ENCODE data around the gene IQSEC2. TPM values are rescaled to one million over a fixed set of nuclear protein-coding genes. Genes with fewer than 3 reads are reported as not detected.
A peak's percentile ranks its signal among the peaks of the same experiment; 100 is the strongest.

Gene IQSEC2
- total and polyA plus RNA-seq, 2 of the 8 experiments (the other 6 are each of a cell fraction or from before 2014, with no cell fraction given): 6.1 to 54.9 TPM

GRCh38 chrX:53279296-53280237, 1.8 kb downstream of the IQSEC2 start:
- DNase-seq (ENCODE audit: low read depth in 1 of 2, low spot score in 2 of 2): no peak
- CTCF ChIA-PET (ENCODE audit: partially characterized antibody): interaction anchor here (0.8 to 1.4 kb wide), 5 partner anchors 14 to 60 kb away, joined by 3 to 5 read pairs (median 3); no protein-coding TSS in a partner anchor
- POLR2A ChIA-PET (ENCODE audit: partially characterized antibody): interaction anchor here (1.7 kb wide), 1 partner anchor 10 kb away, joined by 7 read pairs; no protein-coding TSS in a partner anchor

More at GRCh38 chrX:53279296-53280237, 1.8 kb downstream of the IQSEC2 start:
- Histone ChIP-seq H3K79me1 (ENCODE audit: low read depth, low read length) (no peaks in the 10 kb centered on the region), H3K4me3 (ENCODE audit: extremely low read depth in 1 of 4, insufficient read depth in 2 of 4, low read depth in 3 of 4, low read length in 4 of 4) (no peak overlapping the region), H3K79me2 (ENCODE audit: control insufficient read depth in 1 of 2, insufficient read depth in 2 of 2, low read length in 2 of 2) (no peaks in the 10 kb centered on the region), H3K4me2 (ENCODE audit: insufficient read depth in 1 of 2, low read depth in 2 of 2, low read length in 2 of 2) (peak overlapping the region in 1 of 2 experiments; percentile 53; a peak in 2 of 4 replicates), H3K23me2 (ENCODE audit: low read depth, low read length) (peaks cover 2% of the 10 kb centered on the region; the same call in 1 of the 2 replicates), H2AK5ac (ENCODE audit: low read depth, low read length) (no peak overlapping the region), H3K18ac (ENCODE audit: extremely low read depth, low read length) (no peak overlapping the region), H2AFZ (ENCODE audit: low read length) (no peak overlapping the region), H2BK20ac (ENCODE audit: low read length) (no peak overlapping the region), H3K4me1 (replicated peaks in 1 of 4; ENCODE audit: control insufficient read depth in 3 of 4, insufficient read depth in 4 of 4, low read length in 3 of 4) (peaks cover 0 to 13% (median 2%) of the 10 kb centered on the region in 4 experiments; a peak in 5 of 7 replicates), H3K9me3 (ENCODE audit: insufficient read depth in 2 of 2, low read depth in 1 of 2, low read length in 1 of 2) (no peaks in the 10 kb centered on the region), H4K91ac (replicated peaks; ENCODE audit: insufficient read length, low read length) (no peak overlapping the region), H3K27me3 (replicated peaks in 1 of 4; ENCODE audit: control insufficient read depth in 3 of 4, extremely low read depth in 1 of 4, insufficient read depth in 3 of 4, low read length in 3 of 4) (no peaks in the 10 kb centered on the region), H3K4ac (replicated peaks; ENCODE audit: insufficient read length, low read depth, low read length) (no peak overlapping the region), H4K5ac (ENCODE audit: insufficient read length, low read depth, low read length) (no peak overlapping the region), H3K36me3 (ENCODE audit: control insufficient read depth in 2 of 4, insufficient read depth in 4 of 4, low read length in 3 of 4) (no peaks in the 10 kb centered on the region), H2BK15ac (ENCODE audit: low read length) (no peak overlapping the region), H3K27ac (ENCODE audit: low read depth, low read length) (no peak overlapping the region), H2BK5ac (ENCODE audit: low read depth, low read length) (no peak overlapping the region), H4K20me1 (replicated peaks in 1 of 2; ENCODE audit: control insufficient read depth in 1 of 2, insufficient read depth in 2 of 2, low read length in 2 of 2) (no peaks in the 10 kb centered on the region), H3K9ac (replicated peaks in 1 of 4; ENCODE audit: extremely low read depth in 1 of 4, low read depth in 3 of 4, low read length in 3 of 4) (no peak overlapping the region), H3K56ac (replicated peaks; ENCODE audit: insufficient read length, low read depth, low read length) (no peak overlapping the region), H3K23ac (ENCODE audit: insufficient read length) (no peak overlapping the region), H2BK12ac (ENCODE audit: low read depth, low read length) (no peak overlapping the region), H3K14ac (ENCODE audit: insufficient read length) (no peak overlapping the region), H2BK120ac (replicated peaks; ENCODE audit: low read depth, low read length) (no peak overlapping the region), H4K8ac (ENCODE audit: extremely low read depth, insufficient read depth, low read length) (no peak overlapping the region)
- no peak for TF ChIP-seq SUZ12 (IDR thresholded peaks at IDR 0.05; ENCODE audit: low read length)
- TF ChIP-seq CREB1 (IDR thresholded peaks at IDR 0.05): no peak
- TF ChIP-seq SP4 (IDR thresholded peaks at IDR 0.05; ENCODE audit: low read length): no peak
- TF ChIP-seq CTCF (IDR thresholded peaks at IDR 0.05; ENCODE audit: control extremely low read depth in 1 of 3, insufficient read depth in 1 of 3, low read depth in 1 of 3, low read length in 3 of 3): peak in 2 of 3 experiments; percentile 4 to 28; a peak in 1 of 4 replicates
- no peak for TF ChIP-seq GABPA (IDR thresholded peaks at IDR 0.05; ENCODE audit: borderline replicate concordance, insufficient read depth, low read length)
- TF ChIP-seq KDM5A (IDR thresholded peaks at IDR 0.05; ENCODE audit: low read length): no peak
- WGBS, 2 experiments (ENCODE audit: extremely low coverage in 1 of 2, insufficient coverage in 1 of 2, insufficient read length in 1 of 2, insufficient replicate concordance in 2 of 2, low coverage in 1 of 2, low lambda C conversion rate in 2 of 2, missing lambda C conversion rate in 1 of 2): 92% methylated on average over 3 of the region's 14 CpGs; no CpG with 5 or more reads in 1 of the 2 experiments
- no peak for FAIRE-seq

Data from H1 (cell line).